Neural cell (in vitro differentiated cells): Measurements from ENCODE around the gene GSE1. TPM values are rescaled to one million over a fixed set of nuclear protein-coding genes. Genes with fewer than 3 reads are reported as not detected.

Source experiments
- H2AFZ ChIP-seq: fragments of 200-600, 300-800 bp; sonication (generic), shearing (Covaris generic); 2 replicates; pipeline ENCODE4 v1.6.0; 2014; ENCODE audit warnings: low read depth, mild to moderate bottlenecking, antibody characterized with exemption, low read length, moderate library complexity
- H3F3A ChIP-seq: fragments of 200-600 bp; shearing (Covaris generic); 2 replicates; pipeline ENCODE4 v1.6.1; 2016; ENCODE audit warnings: mild to moderate bottlenecking, moderate library complexity, mixed read lengths, antibody characterized with exemption, low read length; ENCODE audit not compliant: insufficient read depth, poor library complexity, severe bottlenecking
- H3K27ac ChIP-seq: fragments of 200-600, 300-800 bp; sonication (generic), shearing (Covaris generic); 2 replicates; pipeline ENCODE4 v1.5.1; 2014; ENCODE audit warnings: mild to moderate bottlenecking, low read length, moderate library complexity
- H3K27me3 ChIP-seq: fragments of 300-800, 200-600 bp; sonication (generic), shearing (Covaris generic); 2 replicates; pipeline ENCODE4 v1.6.0; 2014; ENCODE audit warnings: mild to moderate bottlenecking, low read depth, low read length, moderate library complexity; ENCODE audit not compliant: insufficient read depth
- H3K36me3 ChIP-seq: fragments of 300-800, 200-600 bp; sonication (generic), shearing (Covaris generic); 2 replicates; pipeline ENCODE4 v1.5.1; 2014; ENCODE audit warnings: mild to moderate bottlenecking, antibody characterized with exemption, low read length, moderate library complexity; ENCODE audit not compliant: insufficient read depth
- H3K4me2 ChIP-seq: fragments of 300-800, 200-600 bp; sonication (generic), shearing (Covaris generic); 2 replicates; pipeline ENCODE4 v1.6.0; 2014; ENCODE audit warnings: mild to moderate bottlenecking, low read length
- H3K4me3 ChIP-seq: fragments of 300-800, 200-600 bp; sonication (generic), shearing (Covaris generic); 2 replicates; pipeline ENCODE4 v1.5.1; 2014; ENCODE audit warnings: mild to moderate bottlenecking, low read length, moderate library complexity
- H3K79me2 ChIP-seq: fragments of 200-600 bp; shearing (Covaris generic); replicated peaks from 2 replicates; pipeline ENCODE4 v1.6.0; 2014; ENCODE audit warnings: mild to moderate bottlenecking, low read length, moderate library complexity; ENCODE audit not compliant: insufficient read depth
- H3K9ac ChIP-seq: fragments of 300-800, 200-600 bp; sonication (generic), shearing (Covaris generic); 2 replicates; pipeline ENCODE4 v1.6.1; 2016; ENCODE audit warnings: mild to moderate bottlenecking, low read length, mixed read lengths
- H3K9me2 ChIP-seq: fragments of 200-600 bp; shearing (Covaris generic); 2 replicates; pipeline ENCODE4 v1.6.1; 2016; ENCODE audit warnings: mild to moderate bottlenecking, low read length, mixed read lengths; ENCODE audit not compliant: insufficient read depth
- H3K9me3 ChIP-seq: fragments of 200-600, 300-800 bp; sonication (generic), shearing (Covaris generic); 2 replicates; pipeline ENCODE4 v1.6.1; 2016; ENCODE audit warnings: mild to moderate bottlenecking, mixed run types, low read length, moderate library complexity, mixed read lengths
- H4K20me1 ChIP-seq: fragments of 200-600 bp; shearing (Covaris generic); 2 replicates; pipeline ENCODE4 v1.6.1; 2016; ENCODE audit warnings: mild to moderate bottlenecking, mixed run types; ENCODE audit not compliant: insufficient read depth
- CTCF ChIP-seq: fragments of 450-650 bp; IDR thresholded peaks from 2 replicates; pipeline ENCODE4 v1.5.1; 2014; ENCODE audit warnings: antibody characterized with exemption, mild to moderate bottlenecking, moderate library complexity; ENCODE audit not compliant: poor library complexity, severe bottlenecking
- EP300 ChIP-seq: fragments of 450-650 bp; conservative IDR thresholded peaks from 2 replicates; pipeline ENCODE4 v1.6.1; 2014; ENCODE audit warnings: antibody characterized with exemption, mild to moderate bottlenecking, moderate library complexity; ENCODE audit not compliant: poor library complexity, severe bottlenecking
- EZH2 ChIP-seq: fragments of 200-600, 300-800 bp; shearing (Covaris generic), sonication (generic); IDR thresholded peaks from 2 replicates; pipeline ENCODE4 v1.6.1; 2014; ENCODE audit warnings: antibody characterized with exemption, low read length, borderline replicate concordance, mild to moderate bottlenecking; ENCODE audit not compliant: insufficient read depth, poor library complexity, severe bottlenecking
- MXI1 ChIP-seq: fragments of 450-650 bp; conservative IDR thresholded peaks from 2 replicates; pipeline ENCODE4 v1.6.1; 2014; ENCODE audit warnings: antibody characterized with exemption, mild to moderate bottlenecking; ENCODE audit not compliant: poor library complexity, severe bottlenecking
- POLR2AphosphoS5 ChIP-seq: IDR thresholded peaks from 2 replicates; pipeline ENCODE4 v1.6.1; 2012
- RAD21 ChIP-seq: fragments of 450-650 bp; conservative IDR thresholded peaks from 2 replicates; pipeline ENCODE4 v1.6.1; 2014; ENCODE audit warnings: antibody characterized with exemption, mild to moderate bottlenecking, moderate library complexity
- REST ChIP-seq: IDR thresholded peaks from 2 replicates; pipeline ENCODE4 v1.6.1; 2012; ENCODE audit warnings: borderline replicate concordance
- SMC3 ChIP-seq: fragments of 450-650 bp; conservative IDR thresholded peaks from 2 replicates; pipeline ENCODE4 v1.6.1; 2014; ENCODE audit warnings: antibody characterized with exemption, mild to moderate bottlenecking, moderate library complexity; ENCODE audit not compliant: poor library complexity
- TAF1 ChIP-seq: IDR thresholded peaks from 2 replicates; pipeline ENCODE4 v1.6.1; 2012; ENCODE audit warnings: low read depth
- polyA plus RNA-seq: library from polyadenylated mRNA; depleted of rRNA; stranded (reverse); fragments of >200 nt; gene quantifications from 2 replicates; pipeline ENCODE4 v1.2.3, GENCODE V29; 2014

Gene GSE1
- polyA plus RNA-seq, 1 donor from 2014 or later: 35.6 TPM

- Histone ChIP-seq H3F3A (no peaks in the 10 kb centered on the region), H2AFZ (no peak overlapping the region), H3K4me2 (no peak overlapping the region), H4K20me1 (no peaks in the 10 kb centered on the region), H3K27ac (no peak overlapping the region), H3K9me2 (no peaks in the 10 kb centered on the region), H3K79me2 (no peaks in the 10 kb centered on the region), H3K4me3 (no peak overlapping the region), H3K27me3 (no peaks in the 10 kb centered on the region), H3K9ac (no peak overlapping the region), H3K9me3 (no peaks in the 10 kb centered on the region), H3K36me3 (peaks cover 5% of the 10 kb centered on the region)
- TF ChIP-seq REST: no peak
- no peak for TF ChIP-seq TAF1
- no peak for TF ChIP-seq RAD21
- TF ChIP-seq EZH2: no peak
- TF ChIP-seq EP300: no peak
- no peak for TF ChIP-seq POLR2AphosphoS5
- TF ChIP-seq CTCF: no peak
- no peak for TF ChIP-seq MXI1
- no peak for TF ChIP-seq SMC3
Measured at GRCh38 chr16:85678016-85678415, 64.9 kb downstream of the GSE1 start.

DNA sequence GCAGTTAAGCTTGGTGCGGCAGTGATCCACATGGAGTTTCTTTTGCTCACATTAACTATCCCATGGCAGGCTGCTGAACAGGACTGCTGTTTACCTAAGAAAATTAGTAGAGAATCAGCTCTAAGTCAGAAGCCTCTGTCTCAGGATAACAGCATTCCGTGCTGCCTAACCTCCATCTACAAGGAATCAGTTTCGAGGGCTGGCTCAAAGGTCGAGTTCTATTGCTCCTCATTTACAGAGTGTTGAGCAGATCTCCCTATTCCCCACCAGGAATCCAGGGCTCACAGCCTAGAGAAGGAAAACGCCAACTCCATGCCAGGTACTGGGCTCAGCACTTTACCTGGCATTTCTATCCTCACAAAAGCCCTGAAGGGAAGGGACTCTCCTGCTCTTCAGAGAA, 65.7 kb downstream of the GSE1 start:
- Histone ChIP-seq H3K27me3 (no peaks in the 10 kb centered on the region), H4K20me1 (no peaks in the 10 kb centered on the region), H3K79me2 (no peaks in the 10 kb centered on the region), H3F3A (no peaks in the 10 kb centered on the region), H3K9me3 (no peaks in the 10 kb centered on the region), H3K4me3 (no peak overlapping the region), H3K27ac (no peak overlapping the region), H3K36me3 (peaks cover 5% of the 10 kb centered on the region), H2AFZ (no peak overlapping the region), H3K4me2 (no peak overlapping the region), H3K9me2 (no peaks in the 10 kb centered on the region), H3K9ac (no peak overlapping the region)
- TF ChIP-seq EP300 (no peak), CTCF (no peak), TAF1 (no peak), SMC3 (no peak), REST (no peak), EZH2 (no peak), MXI1 (no peak), POLR2AphosphoS5 (no peak), RAD21 (no peak)
